ENCODE measurements around the gene KNSTRN. TPM values are rescaled to one million over a fixed set of nuclear protein-coding genes. Genes with fewer than 3 reads are reported as not detected.

The KNSTRN gene
- total and polyA plus RNA-seq, 8 donors: 4.0 to 16.3 (median 12.5) TPM

DNA sequence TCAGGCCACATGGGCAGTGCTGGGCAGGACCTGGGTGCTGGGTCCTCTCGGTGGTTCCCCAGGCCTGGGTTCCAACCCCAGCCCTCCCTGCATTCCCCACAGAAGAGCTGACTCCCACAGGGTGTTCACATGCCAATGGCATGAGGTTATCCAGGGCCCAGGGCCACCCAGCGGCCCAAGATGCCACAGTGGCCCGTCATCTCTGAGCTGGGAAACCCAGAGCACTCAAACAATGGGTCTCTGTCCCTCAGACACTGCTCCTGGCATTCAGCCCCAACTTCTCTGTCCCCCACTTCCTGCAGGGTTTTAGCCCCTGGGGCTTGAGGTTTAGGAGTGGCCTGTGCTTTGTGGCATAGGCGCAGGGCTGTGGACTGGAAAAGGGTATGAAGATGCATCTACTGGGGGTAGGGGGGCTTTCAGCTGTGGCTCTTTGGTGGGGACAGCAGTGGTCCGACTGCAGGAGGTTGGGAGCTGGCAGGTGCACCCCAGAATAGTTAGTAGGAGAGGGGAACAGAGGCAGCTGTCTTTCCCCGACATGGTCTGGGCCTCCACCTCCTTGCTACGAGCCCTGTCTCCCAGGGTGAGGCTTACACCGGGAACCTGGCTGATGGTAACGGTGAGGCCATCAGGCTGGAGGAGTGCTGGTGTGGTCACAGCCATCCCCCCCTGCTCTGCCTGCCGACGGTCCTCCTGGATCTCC is 43.5 kb upstream of the KNSTRN start:
- intact Hi-C loops (cut with DNase I; ENCODE audit: low total_unique reads): no loop called here
- WGBS, 5 donors: 71 to 86% (median 79%) methylated on average over 7 to 11 of the region's 11 CpGs
- peak overlapping the region; percentile 81 to 95 (median 92) for H3K27ac ChIP-seq

DNA sequence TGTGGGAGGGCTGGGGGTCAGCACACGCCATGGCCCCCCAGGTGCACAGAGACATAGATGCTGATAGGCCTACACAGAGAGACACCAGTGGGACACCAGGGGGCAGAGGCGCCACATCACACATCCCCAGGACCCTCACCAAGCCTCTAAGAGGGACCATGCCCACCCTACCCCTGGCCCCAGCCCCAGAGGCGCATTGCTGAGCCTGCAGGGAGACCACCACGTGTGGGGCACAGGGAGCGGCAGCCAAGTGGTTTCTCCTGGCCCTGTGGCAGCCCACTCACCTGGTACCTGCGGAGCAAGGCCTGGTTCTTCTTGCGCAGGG is 42.9 kb upstream of the KNSTRN start:
- Histone ChIP-seq H3K36me3 (peaks cover 4 to 27% (median 21%) of the 10 kb centered on the region in 4 donors), H3K27me3 (no peaks in the 10 kb centered on the region), H3K9me3 (no peaks in the 10 kb centered on the region), H3K4me3 (peak overlapping the region; percentile 40 to 49 (median 44)), H3K27ac (peak overlapping the region; percentile 81 to 95 (median 92)), H3K4me1 (peaks cover 75 to 100% (median 88%) of the 10 kb centered on the region in 4 donors)
- WGBS, 5 donors: 77 to 89% (median 85%) methylated on average over 4 to 7 of the region's 7 CpGs
- TF ChIP-seq POLR2A (IDR thresholded peaks at IDR 0.05): no peak
- TF ChIP-seq, protein P1, sequence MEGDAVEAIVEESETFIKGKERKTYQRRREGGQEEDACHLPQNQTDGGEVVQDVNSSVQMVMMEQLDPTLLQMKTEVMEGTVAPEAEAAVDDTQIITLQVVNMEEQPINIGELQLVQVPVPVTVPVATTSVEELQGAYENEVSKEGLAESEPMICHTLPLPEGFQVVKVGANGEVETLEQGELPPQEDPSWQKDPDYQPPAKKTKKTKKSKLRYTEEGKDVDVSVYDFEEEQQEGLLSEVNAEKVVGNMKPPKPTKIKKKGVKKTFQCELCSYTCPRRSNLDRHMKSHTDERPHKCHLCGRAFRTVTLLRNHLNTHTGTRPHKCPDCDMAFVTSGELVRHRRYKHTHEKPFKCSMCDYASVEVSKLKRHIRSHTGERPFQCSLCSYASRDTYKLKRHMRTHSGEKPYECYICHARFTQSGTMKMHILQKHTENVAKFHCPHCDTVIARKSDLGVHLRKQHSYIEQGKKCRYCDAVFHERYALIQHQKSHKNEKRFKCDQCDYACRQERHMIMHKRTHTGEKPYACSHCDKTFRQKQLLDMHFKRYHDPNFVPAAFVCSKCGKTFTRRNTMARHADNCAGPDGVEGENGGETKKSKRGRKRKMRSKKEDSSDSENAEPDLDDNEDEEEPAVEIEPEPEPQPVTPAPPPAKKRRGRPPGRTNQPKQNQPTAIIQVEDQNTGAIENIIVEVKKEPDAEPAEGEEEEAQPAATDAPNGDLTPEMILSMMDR (IDR thresholded peaks at IDR 0.05): no peak
- no peak for TF ChIP-seq EP300 (IDR thresholded peaks at IDR 0.05)
- no peak for TF ChIP-seq POLR2AphosphoS5 (IDR thresholded peaks at IDR 0.05)
- DNase-seq: peak in 1 of 2 donors; percentile 41
- intact Hi-C loops (cut with DNase I; ENCODE audit: low total_unique reads): no loop called here

More for the DNA sequence above, 43.5 kb upstream of the KNSTRN start:
- peak in 1 of 2 donors; percentile 66 for DNase-seq
- Histone ChIP-seq H3K27me3 (no peaks in the 10 kb centered on the region), H3K9me3 (no peaks in the 10 kb centered on the region), H3K4me3 (peak overlapping the region; percentile 40 to 49 (median 44)), H3K36me3 (peaks cover 4 to 27% (median 22%) of the 10 kb centered on the region in 4 donors), H3K4me1 (peaks cover 75 to 100% (median 88%) of the 10 kb centered on the region in 4 donors)
- peak in 2 of 3 donors; percentile 32 to 59 for TF ChIP-seq POLR2AphosphoS5 (IDR thresholded peaks at IDR 0.05)
- TF ChIP-seq, protein P1 (IDR thresholded peaks at IDR 0.05): no peak

DNA sequence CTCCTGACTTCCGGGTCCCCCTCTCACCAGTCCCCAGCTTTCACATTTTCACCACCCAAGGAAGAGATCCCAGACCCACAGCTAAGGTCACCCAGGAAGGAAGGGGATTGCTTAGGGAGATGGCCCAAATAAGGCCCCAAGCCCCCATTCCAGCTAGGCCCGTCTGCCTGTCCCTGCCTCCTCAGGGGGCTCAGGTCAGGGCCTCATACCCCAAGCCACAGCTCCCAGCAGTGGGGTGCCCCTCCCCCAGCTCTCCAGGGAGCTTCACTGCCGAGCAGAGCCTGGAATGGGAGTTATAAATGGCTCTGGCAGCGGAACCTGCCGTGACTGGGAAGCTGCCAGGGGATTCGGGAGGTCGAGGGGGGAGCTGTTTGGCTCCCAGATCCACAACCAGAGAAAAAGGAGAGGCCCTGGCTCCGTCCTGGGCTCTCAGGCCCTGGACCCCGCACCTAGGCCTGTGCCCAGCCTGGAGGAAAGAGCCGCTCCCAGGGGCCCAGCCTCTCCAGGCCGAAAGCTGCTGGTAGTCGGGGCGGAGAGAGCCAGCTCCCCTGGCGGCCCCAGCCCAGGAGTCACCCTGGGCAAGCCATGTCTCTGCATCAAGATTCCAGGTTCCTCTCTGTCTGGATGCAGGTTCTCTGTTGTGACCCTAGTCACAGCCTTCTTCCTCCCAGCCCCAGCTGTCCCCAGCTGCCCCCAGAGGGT is 42.3 kb upstream of the KNSTRN start:
- DNase-seq: peak; percentile 70 to 88
- peaks cover 4 to 21% (median 15%) of the 10 kb centered on the region in 4 donors for H3K36me3 ChIP-seq
- H3K4me3 ChIP-seq: peak overlapping the region; percentile 40 to 49 (median 44)
- intact Hi-C loops (cut with DNase I; ENCODE audit: low total_unique reads): no loop called here
- no peaks in the 10 kb centered on the region for H3K27me3 ChIP-seq
- WGBS, 5 donors: 14 to 34% (median 21%) methylated on average over 3 to 14 of the region's 14 CpGs
- H3K4me1 ChIP-seq: peaks cover 74 to 100% (median 88%) of the 10 kb centered on the region in 4 donors
- peak overlapping the region; percentile 81 to 95 (median 92) for H3K27ac ChIP-seq
- no peaks in the 10 kb centered on the region for H3K9me3 ChIP-seq
- TF ChIP-seq POLR2AphosphoS5 (IDR thresholded peaks at IDR 0.05): peak; percentile 39 to 60 (median 55)
- no peak for TF ChIP-seq POLR2A (IDR thresholded peaks at IDR 0.05)

DNA sequence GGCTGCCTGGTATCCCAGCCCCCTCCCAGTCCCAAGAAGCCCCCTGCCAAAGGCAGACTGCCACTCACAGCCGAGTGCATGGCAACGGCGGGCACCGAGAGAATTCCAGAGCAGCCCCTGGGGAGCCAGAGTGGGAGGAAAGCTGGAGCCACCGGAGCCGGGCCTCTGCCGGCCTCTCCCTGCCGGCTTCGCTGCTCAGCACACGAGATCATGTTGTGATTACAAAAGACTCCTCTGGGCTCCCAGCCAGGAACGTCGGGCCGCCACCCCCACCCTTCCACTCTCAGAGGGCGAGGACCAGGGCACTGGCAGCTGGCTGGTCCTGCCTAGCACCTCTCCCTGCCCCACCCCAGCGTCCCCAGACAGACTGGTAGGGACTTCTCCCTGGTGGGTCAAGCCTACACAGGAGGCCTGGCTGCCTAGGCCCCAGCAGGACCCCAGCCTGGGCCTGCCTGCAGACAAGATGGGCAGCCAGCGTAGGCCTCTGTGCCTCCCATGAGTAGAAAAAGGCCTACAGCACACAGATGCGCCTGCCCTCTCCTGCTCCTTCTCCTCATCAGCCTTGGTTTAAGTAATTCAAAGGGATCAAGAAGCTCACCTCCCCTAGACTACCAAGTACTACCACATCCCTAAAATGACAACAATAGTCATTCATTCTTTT is 41.7 kb upstream of the KNSTRN start, which contains the start of gene CCDC9B:
TSS of gene CCDC9B (minus strand) at position 200 of the 661 bp plus-strand sequence. CDS start at position 80, 120 bp downstream.
- H3K36me3 ChIP-seq: peaks cover 4 to 14% (median 10%) of the 10 kb centered on the region in 4 donors
- H3K4me1 ChIP-seq: peaks cover 67 to 100% (median 88%) of the 10 kb centered on the region in 4 donors
- DNase-seq: peak; percentile 95 to 96
- intact Hi-C loops (cut with DNase I; ENCODE audit: low total_unique reads): no loop called here
- no peaks in the 10 kb centered on the region for H3K9me3 ChIP-seq
- H3K27me3 ChIP-seq: no peaks in the 10 kb centered on the region
- WGBS, 5 donors: 16 to 44% (median 22%) methylated on average over 5 to 17 of the region's 17 CpGs
- H3K4me3 ChIP-seq: peak within 1 kb of the TSS; percentile 40 to 49 (median 44)
- TF ChIP-seq POLR2A (IDR thresholded peaks at IDR 0.05) (no peak), POLR2AphosphoS5 (IDR thresholded peaks at IDR 0.05) (peak; percentile 71 to 78 (median 72))
- TF ChIP-seq, protein P1 (IDR thresholded peaks at IDR 0.05): no peak
- H3K27ac ChIP-seq: peak within 1 kb of the TSS; percentile 81 to 95 (median 92)

All from stomach (tissue), 9 donors.